Small intestine (tissue), 7 donors: ENCODE measurements around the gene IGF2BP2. TPM values are rescaled to one million over a fixed set of nuclear protein-coding genes. Genes with fewer than 3 reads are reported as not detected.

Source experiments
- DNase-seq, 2 donors: peaks; one replicate each; pipeline versions ENCODE4 v3.0.0 to v3.0.0-alpha.2; 2013
- FAIRE-seq: peaks from 2 replicates; lab custom pipeline; 2012; peaks lifted over from hg19 to GRCh38; lab: Jason Lieb, UNC
- H3K27ac ChIP-seq, 3 donors: one replicate each; pipeline ENCODE4 v1.5.1; 2013; ENCODE audit warnings: low read length in 2 of 3, mild to moderate bottlenecking in 2 of 3, control low read depth in 1 of 3, inconsistent platforms in 1 of 3, low read depth in 1 of 3, moderate library complexity in 1 of 3
- H3K27me3 ChIP-seq, 3 donors: one replicate each; pipeline ENCODE4 v1.6.1; 2013; ENCODE audit warnings: low read length in 3 of 3, inconsistent platforms in 1 of 3; ENCODE audit not compliant: control insufficient read depth in 3 of 3, insufficient read depth in 3 of 3
- H3K36me3 ChIP-seq, 3 donors: one replicate each; pipeline ENCODE4 v1.6.1; 2013; ENCODE audit warnings: low read length in 3 of 3, inconsistent platforms in 1 of 3, low read depth in 1 of 3, mild to moderate bottlenecking in 1 of 3, moderate library complexity in 1 of 3; ENCODE audit not compliant: control insufficient read depth in 3 of 3, insufficient read depth in 2 of 3
- H3K4me1 ChIP-seq, 3 donors: one replicate each; pipeline ENCODE4 v1.6.1; 2013; ENCODE audit warnings: low read length in 2 of 3, inconsistent platforms in 1 of 3, low read depth in 1 of 3, mild to moderate bottlenecking in 1 of 3, moderate library complexity in 1 of 3; ENCODE audit not compliant: control insufficient read depth in 3 of 3, insufficient read depth in 2 of 3
- H3K4me3 ChIP-seq, 3 donors: one replicate each; pipeline ENCODE4 v1.5.1; 2013; ENCODE audit warnings: low read length in 3 of 3, control low read depth in 1 of 3, inconsistent platforms in 1 of 3, low read depth in 1 of 3, mild to moderate bottlenecking in 1 of 3, moderate library complexity in 1 of 3
- H3K9me3 ChIP-seq, 2 donors: one replicate each; pipeline ENCODE4 v1.6.1; 2013; ENCODE audit warnings: low read depth in 1 of 2, low read length in 1 of 2; ENCODE audit not compliant: control insufficient read depth in 2 of 2, insufficient read depth in 1 of 2
- WGBS, 3 donors: extraction: QIAGEN DNeasy Blood & Tissue Kit; methylation state at CpG; one replicate each; pipeline ENCODE4 v1.1.7; 2013; 5-methylcytosine and 5-hydroxymethylcytosine counted together
- polyA plus RNA-seq, 4 donors: library from polyadenylated mRNA; stranded (reverse) in 3 of 4; unstranded in 1 of 4; fragments of 200-250 nt in 3 of 4; fragments of 120-200 nt in 1 of 4; gene quantifications; one replicate each; pipeline versions ENCODE4 v1.2.1 to v1.2.3, GENCODE V29; 2013
- donor health status: healthy with polysubstance abuse.
- donor health status: control.
- donor health status: control.
- donor health status: Bipolar disorder and iron deficiency.
- donor health status: healthy.

Gene IGF2BP2
- polyA plus RNA-seq, 4 donors, result 12.1 to 93.8 (median 22.9) TPM

- Histone ChIP-seq H3K9me3 (no peaks in the 10 kb centered on the region), H3K36me3 (peaks cover 0 to 4% (median 0%) of the 10 kb centered on the region in 3 donors), H3K27me3 (no peaks in the 10 kb centered on the region), H3K4me1 (peaks cover 0 to 18% (median 7%) of the 10 kb centered on the region in 3 donors), H3K4me3 (no peak overlapping the region), H3K27ac (no peak overlapping the region)
- FAIRE-seq (no peak), DNase-seq (no peak)
- 54 to 66% (median 64%) methylated on average over 4 of the region's 4 CpGs for WGBS, 3 donors
Observed at GRCh38 chr3:185763347-185764005, 61.4 kb downstream of the IGF2BP2 start.

GRCh38 chr3:185760550-185760949 lies 64.3 kb downstream of the IGF2BP2 start:
- WGBS, 3 donors, result 16 to 30% (median 30%) methylated on average over 5 of the region's 5 CpGs
- peaks cover 0 to 9% (median 0%) of the 10 kb centered on the region in 3 donors for H3K36me3 ChIP-seq
- no peaks in the 10 kb centered on the region for H3K27me3 ChIP-seq
- H3K4me3 ChIP-seq, result no peak overlapping the region
- H3K9me3 ChIP-seq, result no peaks in the 10 kb centered on the region
- H3K27ac ChIP-seq, result no peak overlapping the region
- no peak for FAIRE-seq
- H3K4me1 ChIP-seq, result peaks cover 0 to 14% (median 7%) of the 10 kb centered on the region in 3 donors
- DNase-seq, result peak in 1 of 2 donors; percentile 19

- Histone ChIP-seq H3K4me3 (no peak overlapping the region), H3K27me3 (no peaks in the 10 kb centered on the region), H3K27ac (no peak overlapping the region), H3K4me1 (peaks cover 0 to 9% (median 7%) of the 10 kb centered on the region in 3 donors), H3K36me3 (peaks cover 0 to 14% (median 0%) of the 10 kb centered on the region in 3 donors), H3K9me3 (peaks cover 0 to 3% of the 10 kb centered on the region in 2 donors)
- 60 to 87% (median 72%) methylated on average over 2 of the region's 2 CpGs for WGBS, 3 donors
- no peak for FAIRE-seq
- DNase-seq, result no peak
Observed at GRCh38 chr3:185760088-185760487, 64.8 kb downstream of the IGF2BP2 start.

- DNase-seq (no peak), FAIRE-seq (no peak)
- H3K36me3 ChIP-seq, result peaks cover 0 to 16% (median 0%) of the 10 kb centered on the region in 3 donors
- peaks cover 0 to 8% (median 5%) of the 10 kb centered on the region in 3 donors for H3K4me1 ChIP-seq
- H3K27me3 ChIP-seq, result no peaks in the 10 kb centered on the region
- H3K27ac ChIP-seq, result peak overlapping the region in 1 of 3 donors; percentile 13
- no peak overlapping the region for H3K4me3 ChIP-seq
- H3K9me3 ChIP-seq, result peaks cover 0 to 6% of the 10 kb centered on the region in 2 donors
- 88 to 90% (median 89%) methylated on average over 6 of the region's 6 CpGs for whole genome bisulfite sequencing, 3 donors
Observed at GRCh38 chr3:185759512-185759911, 65.3 kb downstream of the IGF2BP2 start.

- Histone ChIP-seq H3K4me1 (peaks cover 0 to 8% (median 0%) of the 10 kb centered on the region in 3 donors), H3K27ac (no peak overlapping the region), H3K4me3 (no peak overlapping the region), H3K36me3 (peaks cover 0 to 16% (median 0%) of the 10 kb centered on the region in 3 donors), H3K9me3 (peaks cover 0 to 6% of the 10 kb centered on the region in 2 donors), H3K27me3 (no peaks in the 10 kb centered on the region)
- 21 to 38% (median 24%) methylated on average over 1 of the region's 1 CpG for WGBS, 3 donors
- DNase-seq, result peak in 1 of 2 donors; percentile 26
- no peak for FAIRE-seq
Observed at GRCh38 chr3:185758912-185759311, 65.9 kb downstream of the IGF2BP2 start.

- WGBS, 3 donors, result 80 to 87% (median 86%) methylated on average over 2 of the region's 2 CpGs
Observed at GRCh38 chr3:185757176-185757575, 67.7 kb downstream of the IGF2BP2 start.

GRCh38 chr3:185756477-185756876 lies 68.4 kb downstream of the IGF2BP2 start:
- FAIRE-seq, result no peak
- Histone ChIP-seq H3K4me3 (no peak overlapping the region), H3K9me3 (peaks cover 0 to 6% of the 10 kb centered on the region in 2 donors), H3K4me1 (peaks cover 0 to 8% (median 0%) of the 10 kb centered on the region in 3 donors), H3K27me3 (no peaks in the 10 kb centered on the region), H3K27ac (no peak overlapping the region), H3K36me3 (peaks cover 0 to 24% (median 0%) of the 10 kb centered on the region in 3 donors)
- no peak for DNase-seq
- WGBS, 3 donors, result 83 to 94% (median 89%) methylated on average over 4 of the region's 4 CpGs

More at GRCh38 chr3:185757176-185757575, 67.7 kb downstream of the IGF2BP2 start:
- Histone ChIP-seq H3K27me3 (no peaks in the 10 kb centered on the region), H3K4me1 (peaks cover 0 to 8% (median 0%) of the 10 kb centered on the region in 3 donors), H3K27ac (no peak overlapping the region), H3K4me3 (no peak overlapping the region), H3K9me3 (peaks cover 0 to 6% of the 10 kb centered on the region in 2 donors), H3K36me3 (peaks cover 0 to 24% (median 0%) of the 10 kb centered on the region in 3 donors)
- DNase-seq (no peak), FAIRE-seq (no peak)

- FAIRE-seq (no peak), DNase-seq (no peak)
- peaks cover 0 to 13% of the 10 kb centered on the region in 2 donors for H3K9me3 ChIP-seq
- 69 to 91% (median 88%) methylated on average over 3 of the region's 3 CpGs for WGBS, 3 donors
- H3K27me3 ChIP-seq, result no peaks in the 10 kb centered on the region
- no peak overlapping the region for H3K27ac ChIP-seq
- H3K36me3 ChIP-seq, result peaks cover 0 to 32% (median 0%) of the 10 kb centered on the region in 3 donors
- no peak overlapping the region for H3K4me3 ChIP-seq
- H3K4me1 ChIP-seq, result peaks cover 0 to 5% (median 5%) of the 10 kb centered on the region in 3 donors
Observed at GRCh38 chr3:185754920-185755319, 69.9 kb downstream of the IGF2BP2 start.
